Activated CD8-positive, alpha-beta memory T cell treated with anti-CD3 and anti-CD28 coated beads, Interleukin-2, amount 50 U/mL, for 1 hour (primary cell): Measurements from ENCODE around the gene GAL3ST2.
"Not testable (repeated sequence)": the region's sequence is repeated elsewhere in the genome, so short reads cannot be mapped to it uniquely, and the experiment has no call there.

Source experiments
- DNase-seq: peaks from one replicate; pipeline ENCODE4 v3.0.0-alpha.2; 2020; ENCODE audit errors: extremely low read depth

Gene GAL3ST2

DNA sequence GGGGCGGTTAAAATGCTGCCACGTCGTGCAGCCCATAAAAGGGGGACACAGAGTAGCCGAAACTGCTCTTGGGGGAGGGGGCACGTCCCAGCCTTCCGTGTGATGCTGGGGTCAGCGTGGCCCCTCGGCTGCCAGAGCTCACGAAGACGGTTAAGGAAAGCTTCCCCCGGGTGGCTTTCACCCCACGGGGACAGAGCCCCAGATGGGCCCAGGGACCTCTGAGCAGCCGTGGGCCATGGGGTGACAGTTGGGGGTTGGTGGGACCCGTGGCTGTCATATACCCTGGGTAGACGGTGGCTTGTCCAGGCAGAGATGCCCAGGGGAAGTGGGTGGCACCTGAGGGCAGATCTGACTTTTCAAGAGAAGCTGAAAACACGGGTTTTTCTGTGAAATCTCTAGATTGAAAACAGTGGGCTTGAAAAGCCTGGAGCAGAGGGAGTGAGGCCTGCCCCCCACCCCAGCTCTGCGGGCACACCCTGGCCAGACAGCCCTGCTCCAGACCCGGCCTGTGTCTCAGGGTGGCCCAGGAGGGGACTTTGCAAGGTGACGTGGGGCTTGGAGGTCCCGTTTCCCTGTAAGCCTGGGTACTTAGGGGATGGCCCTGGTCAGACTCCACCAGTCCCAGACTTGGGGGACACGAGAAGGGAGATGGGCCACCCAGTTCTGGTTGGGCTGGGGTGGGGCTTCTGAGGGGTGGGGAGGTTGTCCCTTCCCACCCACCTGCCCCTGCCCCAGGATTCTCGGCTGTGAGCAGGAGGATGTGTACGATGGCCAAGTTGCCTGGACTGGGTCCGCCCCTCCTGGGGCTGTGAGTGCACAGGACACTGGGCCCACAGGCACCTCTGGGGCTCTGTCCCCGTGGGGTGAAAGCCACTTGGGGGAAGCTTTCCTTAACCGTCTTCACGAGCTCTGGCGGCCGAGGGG is 33.0 kb downstream of the GAL3ST2 start:
- no peak for DNase-seq

DNA sequence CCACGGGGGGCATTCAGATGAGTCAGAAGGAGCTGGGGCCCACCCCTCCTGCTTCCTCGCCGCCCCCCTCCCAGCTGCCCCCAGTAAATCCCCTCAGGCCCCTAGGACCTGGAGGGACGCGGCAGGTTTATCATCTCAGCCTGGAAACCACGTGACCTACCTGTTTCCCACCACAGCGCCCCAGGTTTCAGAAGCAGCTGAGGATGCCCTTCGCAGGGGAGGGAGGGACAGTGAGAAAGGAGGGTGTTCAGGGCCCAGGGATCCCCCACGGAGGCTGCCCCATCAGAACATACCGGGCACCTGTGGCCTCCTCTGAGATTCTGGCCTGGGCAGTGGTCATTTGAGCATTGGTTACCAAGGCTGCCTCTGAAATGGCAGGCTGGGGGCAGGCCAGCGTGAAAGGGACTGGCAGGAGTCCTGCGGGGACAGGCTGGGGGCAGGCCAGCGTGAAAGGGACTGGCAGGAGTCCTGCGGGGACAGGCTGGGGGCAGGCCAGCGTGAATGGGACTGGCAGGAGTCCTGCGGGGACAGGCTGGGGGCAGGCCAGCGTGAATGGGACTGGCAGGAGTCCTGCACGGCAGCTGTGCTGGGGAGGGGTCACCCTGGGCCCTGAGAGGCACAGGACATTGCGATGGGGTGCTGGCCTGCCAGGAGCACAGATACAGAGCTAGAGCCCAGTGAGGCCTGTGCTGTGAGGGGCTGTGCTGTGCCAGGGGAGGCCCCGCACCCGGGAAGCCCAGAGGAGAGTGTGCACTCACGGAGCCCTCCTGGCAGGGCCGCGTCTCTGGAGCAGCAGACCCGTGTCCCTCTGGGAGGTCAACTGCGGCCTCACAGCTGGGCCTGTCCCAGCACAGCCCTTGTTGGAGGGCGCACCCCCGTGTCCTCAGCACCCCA is 33.9 kb downstream of the GAL3ST2 start:
- no peak for DNase-seq

DNA sequence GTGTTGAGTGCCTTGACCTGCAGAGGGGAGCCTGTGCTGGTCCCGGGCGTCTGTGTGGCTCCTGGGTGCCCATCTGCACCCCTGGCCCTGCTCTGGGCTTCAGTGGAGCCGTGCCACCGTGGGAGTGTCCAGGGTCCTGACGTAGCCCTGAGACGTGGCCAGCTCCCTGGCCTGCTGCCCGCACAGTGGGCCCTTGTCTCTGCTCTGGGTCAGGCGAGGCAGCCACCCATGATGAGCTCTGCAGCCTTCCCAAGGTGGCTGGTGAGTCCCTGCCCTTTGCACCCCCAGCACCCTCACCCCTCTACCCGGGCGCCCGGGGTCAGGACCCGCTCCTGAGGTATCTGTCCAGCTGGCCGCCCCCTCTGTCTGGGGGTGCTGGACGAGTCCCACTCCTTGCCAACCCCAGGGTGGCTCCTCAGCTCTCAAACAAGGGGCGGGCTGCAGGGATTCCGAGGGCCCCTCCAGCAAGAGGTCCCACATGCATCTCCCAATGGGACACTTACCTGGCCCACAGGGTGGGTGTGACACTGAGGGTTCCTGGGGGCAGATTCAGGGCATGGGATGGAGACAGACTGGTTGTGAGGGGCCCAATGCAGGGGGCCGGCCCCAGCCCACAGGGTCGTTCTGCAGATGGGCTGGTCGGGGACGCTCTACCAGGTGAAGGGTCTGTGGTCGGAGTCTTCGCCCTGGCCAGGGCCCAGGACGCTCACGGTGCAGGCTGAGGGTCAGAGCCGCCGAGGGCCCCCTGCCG is 34.8 kb downstream of the GAL3ST2 start:
- DNase-seq: no peak

DNA sequence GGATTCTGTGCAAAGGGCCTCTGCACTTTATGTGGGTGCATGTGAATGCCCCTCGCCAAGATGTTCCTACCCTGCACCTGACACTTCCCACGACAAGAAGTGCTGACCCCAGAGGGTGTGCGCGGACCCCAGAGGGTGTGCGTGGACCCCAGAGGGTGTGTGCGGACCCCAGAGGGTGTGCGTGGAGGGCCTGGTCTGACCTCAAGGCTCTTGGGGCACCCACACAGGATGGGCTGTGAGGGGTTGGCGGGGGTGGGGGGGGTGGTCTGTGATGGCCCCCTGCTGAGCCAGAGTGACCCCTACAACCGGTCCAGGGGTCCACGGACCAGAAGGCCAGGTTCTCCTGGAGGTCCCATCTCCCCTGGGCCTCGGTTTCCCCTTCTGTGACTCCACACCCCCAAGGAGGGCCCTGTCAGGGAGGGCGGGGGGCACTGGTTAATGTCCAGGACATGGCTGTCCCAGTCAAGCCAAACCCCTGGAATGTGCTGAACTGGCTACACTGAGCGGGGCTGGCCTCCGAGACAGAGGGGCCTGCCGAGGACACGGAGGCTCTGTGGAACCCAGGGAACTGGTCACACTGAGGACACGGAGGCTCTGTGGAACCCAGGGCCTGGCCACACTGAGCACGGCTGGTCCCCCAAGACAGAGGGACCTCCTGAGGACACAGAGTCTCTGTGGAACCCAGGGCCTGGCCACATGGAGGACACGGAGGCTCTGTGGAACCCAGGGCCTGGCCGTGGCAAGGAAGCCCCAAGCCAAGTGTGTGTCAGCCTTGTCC is 35.5 kb downstream of the GAL3ST2 start:
- no peak for DNase-seq

DNA sequence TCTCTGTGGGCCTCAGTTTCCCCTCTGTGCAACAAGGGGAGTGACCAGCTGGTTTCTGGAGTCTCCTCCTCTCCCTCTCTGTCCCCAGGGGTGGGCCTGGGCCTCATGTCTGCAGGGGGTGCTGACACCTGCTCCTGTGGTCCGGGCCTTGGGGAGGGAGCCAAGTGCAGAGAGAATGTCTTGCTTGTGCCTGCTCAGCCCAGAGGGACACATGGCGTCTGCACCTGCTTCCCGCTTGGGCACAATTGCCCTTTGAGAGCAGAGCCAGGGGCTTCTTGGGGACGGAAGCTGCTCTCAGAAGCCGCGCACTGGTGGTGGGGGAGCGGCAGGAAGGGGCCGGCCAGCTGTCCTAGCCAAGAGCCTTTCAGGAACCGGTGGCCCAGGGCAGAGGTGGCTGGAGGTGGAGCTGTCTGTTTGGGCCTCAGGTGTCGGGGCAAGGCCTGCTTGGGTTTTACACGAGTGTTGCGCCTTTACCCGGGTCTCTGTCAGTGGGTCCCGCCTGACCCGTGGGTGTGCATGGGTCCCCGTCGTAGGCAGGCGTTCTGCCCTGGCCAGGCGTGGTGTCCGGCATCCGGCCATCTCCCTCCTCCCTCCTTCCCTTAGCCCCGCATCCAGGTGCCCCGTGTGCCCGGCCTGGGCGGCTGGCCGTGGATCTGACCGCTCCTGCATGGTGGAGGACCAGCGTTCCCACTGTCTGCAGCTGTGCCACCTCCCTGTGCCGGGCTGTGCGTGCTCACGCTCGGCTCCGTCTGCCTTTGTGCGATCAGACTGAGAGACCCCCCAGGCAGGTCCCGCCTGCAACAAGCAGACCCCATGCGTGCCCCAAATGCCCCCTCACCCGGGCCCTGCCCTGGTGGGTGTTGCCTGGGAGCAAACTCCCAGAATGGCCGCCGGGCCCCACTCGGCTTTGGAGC is 36.4 kb downstream of the GAL3ST2 start:
- no peak for DNase-seq

DNA sequence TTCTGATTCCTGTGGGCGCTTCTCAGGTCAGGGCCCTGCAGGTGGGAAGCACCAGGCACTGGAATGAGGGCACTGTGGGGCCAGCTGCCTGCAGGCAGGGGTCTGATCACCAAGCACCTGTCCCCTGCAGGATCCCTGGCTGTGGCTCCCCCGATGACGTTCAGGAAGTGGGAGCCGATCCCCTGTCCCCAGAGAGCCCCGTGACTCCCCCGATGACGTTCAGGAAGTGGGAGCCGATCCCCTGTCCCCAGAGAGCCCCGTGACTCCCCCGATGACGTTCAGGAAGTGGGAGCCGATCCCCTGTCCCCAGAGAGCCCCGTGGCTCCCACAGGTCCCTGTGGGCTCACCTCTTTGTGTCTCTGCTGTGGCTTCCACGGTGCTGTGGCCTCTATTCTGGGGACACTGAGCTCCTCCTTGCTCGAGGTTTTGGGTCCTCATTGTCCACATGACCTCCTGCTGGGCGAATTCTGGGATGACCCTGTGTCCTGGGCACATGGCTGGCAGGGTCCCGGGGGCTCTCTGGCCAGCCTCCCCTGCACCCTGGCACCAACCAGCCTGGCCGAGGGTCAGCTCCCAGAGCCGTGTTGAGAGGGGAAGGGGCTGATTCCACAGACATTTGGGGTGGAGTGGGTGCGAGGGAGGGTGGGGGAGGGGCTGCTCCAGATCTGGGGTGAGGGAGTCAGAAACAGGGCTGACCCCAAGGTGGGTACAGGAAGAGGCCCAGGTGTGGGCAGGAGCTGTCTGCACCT is 37.2 kb downstream of the GAL3ST2 start:
- DNase-seq: no peak

DNA sequence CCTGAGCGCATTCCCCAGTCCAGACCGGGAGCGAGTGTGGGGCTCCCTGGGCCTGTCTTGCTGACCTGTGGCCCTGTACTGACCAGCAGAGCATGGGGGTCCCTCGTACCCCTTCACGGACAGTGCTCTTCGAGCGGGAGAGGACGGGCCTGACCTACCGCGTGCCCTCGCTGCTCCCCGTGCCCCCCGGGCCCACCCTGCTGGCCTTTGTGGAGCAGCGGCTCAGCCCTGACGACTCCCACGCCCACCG is 37.7 kb downstream of the GAL3ST2 start:
- no peak for DNase-seq

DNA sequence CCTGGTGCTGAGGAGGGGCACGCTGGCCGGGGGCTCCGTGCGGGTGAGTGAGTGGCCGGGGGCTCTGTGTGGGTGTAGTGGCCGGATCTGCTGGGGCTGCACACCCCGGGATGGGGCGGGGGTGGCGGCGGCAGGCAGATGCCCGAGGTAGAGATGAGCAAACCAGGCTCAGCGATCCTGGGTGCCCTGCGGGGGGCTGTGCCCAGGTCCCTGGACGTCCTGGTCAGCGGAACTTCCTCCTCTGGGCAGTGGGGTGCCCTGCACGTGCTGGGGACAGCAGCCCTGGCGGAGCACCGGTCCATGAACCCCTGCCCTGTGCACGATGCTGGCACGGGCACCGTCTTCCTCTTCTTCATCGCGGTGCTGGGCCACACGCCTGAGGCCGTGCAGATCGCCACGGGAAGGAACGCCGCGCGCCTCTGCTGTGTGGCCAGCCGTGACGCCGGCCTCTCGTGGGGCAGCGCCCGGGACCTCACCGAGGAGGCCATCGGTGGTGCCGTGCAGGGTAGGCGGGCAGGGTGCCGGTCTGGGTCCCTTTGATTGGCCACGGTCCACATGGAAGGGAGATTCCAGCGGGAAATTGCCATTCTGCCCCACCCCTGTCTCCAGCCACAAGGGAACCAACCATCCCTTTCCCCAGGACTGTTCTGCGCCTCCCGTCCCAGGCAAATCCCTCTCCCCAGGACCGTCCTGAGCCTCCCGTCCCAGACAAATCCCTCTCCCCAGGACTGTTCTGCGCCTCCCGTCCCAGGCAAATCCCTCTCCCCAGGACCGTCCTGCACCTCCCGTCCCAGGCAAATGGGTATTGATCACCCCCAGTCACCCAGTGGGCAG is 38.2 kb downstream of the GAL3ST2 start:
- DNase-seq: no peak

DNA sequence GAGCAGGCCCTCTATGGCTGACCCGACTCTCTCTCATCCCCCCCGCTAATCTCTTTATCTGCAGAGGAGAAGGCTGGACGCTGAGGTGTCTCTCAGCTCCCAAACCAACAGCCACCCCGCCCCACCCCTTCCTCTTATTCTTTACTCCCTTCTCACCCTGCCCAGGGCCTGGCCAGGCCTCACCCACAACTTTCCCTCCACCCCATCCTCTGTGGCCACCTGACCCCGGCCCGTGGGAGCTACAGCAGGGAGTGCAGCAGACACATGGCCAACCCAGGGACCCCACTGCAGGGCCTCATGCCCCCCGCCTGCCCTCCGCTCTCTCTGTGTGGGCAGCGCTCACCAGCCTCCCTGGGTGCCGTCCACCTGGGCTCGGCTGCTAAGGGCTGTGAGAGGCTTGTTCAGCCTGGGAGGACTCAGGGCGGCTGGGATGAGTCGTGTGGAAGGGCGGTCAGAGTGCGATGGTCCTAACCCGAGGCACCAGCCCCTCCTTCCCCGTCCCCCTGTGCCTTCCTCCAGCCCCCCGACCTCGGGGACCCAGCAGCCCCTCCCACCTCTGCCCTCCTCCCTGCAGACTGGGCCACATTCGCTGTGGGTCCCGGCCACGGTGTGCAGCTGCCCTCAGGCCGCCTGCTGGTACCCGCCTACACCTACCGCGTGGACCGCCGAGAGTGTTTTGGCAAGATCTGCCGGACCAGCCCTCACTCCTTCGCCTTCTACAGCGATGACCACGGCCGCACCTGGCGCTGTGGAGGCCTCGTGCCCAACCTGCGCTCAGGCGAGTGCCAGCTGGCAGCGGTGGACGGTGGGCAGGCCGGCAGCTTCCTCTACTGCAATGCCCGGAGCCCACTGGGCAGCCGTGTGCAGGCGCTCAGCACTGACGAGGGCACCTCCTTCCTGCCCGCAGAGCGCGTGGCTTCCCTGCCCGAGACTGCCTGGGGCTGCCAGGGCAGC is 39.1 kb downstream of the GAL3ST2 start:
- DNase-seq: no peak

DNA sequence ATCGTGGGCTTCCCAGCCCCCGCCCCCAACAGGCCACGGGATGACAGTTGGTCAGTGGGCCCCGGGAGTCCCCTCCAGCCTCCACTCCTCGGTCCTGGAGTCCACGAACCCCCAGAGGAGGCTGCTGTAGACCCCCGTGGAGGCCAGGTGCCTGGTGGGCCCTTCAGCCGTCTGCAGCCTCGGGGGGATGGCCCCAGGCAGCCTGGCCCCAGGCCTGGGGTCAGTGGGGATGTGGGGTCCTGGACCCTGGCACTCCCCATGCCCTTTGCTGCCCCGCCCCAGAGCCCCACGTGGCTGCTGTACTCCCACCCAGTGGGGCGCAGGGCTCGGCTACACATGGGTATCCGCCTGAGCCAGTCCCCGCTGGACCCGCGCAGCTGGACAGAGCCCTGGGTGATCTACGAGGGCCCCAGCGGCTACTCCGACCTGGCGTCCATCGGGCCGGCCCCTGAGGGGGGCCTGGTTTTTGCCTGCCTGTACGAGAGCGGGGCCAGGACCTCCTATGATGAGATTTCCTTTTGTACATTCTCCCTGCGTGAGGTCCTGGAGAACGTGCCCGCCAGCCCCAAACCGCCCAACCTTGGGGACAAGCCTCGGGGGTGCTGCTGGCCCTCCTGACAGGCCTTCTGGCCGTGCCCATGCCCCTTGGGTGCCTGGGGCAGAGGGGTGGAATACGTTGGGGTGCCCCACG is 40.0 kb downstream of the GAL3ST2 start:
- DNase-seq: no peak

DNA sequence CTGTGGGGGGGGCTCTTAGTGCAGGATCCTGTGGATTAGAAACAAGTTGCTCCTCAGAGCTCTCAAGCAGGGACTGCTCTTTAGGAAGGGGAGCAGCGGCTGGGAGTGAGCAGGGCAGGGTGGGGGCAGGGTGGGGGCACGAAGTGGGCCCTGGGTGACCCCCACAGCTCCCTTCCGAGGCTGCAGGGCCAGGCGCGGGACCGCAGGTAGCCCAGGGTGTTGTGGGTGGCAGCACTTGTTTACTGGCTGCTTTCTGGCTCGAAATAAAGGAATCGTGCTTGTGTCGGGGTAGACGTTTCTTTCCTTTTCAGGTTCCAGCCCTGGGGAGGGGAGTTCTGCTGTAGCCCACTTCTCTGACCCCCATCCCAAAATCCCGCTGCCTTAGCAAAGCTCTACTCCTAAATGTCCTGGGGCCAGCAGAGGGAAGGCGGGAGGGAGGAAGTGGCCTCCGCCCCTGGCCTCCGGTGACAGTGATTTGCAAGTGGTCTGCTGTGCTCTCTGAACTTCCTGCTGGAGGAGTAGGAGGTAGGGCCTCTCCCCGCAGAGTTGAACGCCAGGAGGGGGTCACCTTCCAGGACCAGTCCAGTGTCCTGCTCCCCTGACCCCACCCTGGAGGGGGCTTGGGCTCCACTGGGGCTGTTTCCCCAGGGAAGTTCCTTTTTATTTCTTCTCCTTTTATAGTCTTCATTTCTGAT is 40.7 kb downstream of the GAL3ST2 start:
- no peak for DNase-seq

DNA sequence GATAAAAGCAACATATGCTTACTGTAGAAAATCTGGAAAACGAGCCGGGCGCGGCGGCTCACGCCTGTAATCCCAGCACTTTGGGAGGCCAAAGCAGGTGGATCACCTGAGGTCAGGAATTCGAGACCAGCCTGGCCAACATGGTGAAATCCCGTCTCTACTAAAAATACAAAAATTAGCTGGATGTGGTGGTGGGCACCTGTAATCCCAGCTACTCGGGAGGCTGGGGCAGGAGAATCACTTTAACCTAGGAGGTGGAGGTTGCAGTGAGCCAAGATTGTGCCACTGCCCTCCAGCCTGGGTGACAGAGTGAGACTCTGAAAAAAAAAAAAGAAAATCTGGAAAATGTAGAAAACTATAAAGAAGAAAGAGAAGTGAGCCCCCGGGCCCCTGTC is 41.2 kb downstream of the GAL3ST2 start:
- not testable (repeated sequence) for DNase-seq

DNA sequence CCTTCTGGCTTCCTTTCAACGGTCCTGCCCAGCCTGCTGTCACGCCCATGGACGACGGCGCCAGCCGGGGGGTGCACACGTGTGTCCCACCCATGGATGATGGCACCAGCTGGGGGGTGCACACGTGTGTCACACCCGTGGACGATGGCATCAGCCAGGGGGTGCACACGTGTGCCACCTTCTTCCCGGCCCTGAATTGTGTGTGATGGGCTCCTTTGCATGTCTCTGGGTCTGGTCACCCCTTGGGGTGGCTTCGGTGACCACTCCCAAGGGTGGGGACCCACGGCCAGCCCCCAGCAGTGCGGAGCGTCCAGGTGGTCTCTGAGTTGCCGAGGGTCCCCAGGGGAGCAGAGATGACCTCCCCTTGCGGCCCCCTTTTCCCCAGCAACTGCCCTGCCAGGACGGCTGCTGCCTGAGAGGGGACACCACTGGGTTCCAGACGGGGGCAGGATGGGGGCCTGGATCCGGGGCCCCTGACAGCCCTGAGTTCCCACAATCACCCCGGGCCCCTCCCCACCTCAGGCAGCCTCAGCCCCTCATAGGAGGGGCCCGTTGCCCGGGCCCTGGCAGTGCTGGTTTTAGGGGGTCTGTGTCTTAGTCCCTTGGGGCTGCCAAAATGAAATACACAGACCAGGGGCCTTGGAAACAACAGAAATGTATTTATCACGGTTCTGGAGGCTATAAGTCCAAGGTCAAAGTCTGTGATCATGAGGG is 41.8 kb downstream of the GAL3ST2 start:
- no peak for DNase-seq

DNA sequence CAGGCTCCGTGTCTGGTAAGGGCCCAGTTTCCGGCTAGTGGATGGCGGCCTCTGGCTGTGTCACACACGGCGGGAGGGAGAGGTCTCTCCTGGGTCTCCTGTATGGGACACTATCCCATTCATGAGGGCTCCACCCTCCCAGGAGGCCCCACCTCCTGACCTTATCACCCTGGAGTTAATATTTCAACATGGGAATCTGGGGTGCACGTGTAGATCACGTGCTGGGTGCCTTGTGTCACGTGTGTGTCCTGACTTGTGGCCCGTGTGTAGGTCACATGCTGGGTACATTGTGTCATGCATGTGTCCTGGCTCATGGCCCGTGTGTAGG is 42.3 kb downstream of the GAL3ST2 start:
- no peak for DNase-seq

DNA sequence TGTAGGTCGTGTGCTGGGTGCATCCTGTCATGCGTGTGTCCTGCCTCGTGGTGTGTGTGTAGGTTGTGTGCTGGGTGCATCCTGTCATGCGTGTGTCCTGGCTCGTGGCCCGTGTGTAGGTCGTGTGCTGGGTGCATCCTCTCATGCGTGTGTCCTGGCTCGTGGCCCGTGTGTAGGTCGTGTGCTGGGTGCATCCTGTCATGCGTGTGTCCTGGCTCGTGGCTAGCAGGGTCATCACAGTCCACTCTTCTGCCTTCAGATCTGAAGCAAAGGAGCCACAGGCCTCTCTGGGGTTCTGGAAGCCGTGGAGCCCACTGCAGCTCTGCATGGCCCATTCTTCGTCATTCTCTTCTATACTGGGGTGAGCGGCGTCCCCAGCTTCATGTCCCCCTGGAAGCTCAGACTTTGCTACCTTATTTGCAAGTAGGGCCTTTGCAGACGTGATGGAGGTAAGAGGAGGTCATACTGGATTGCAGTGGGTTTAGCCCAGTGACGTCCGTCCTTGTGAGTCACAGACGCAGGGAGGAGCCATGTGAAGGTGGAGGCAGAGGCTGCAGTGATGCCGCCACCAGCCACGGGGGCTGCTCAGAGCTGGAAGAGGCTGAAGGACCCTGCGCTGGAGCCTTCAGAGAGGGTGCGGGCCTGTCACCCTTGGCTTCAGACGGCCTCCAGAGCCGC is 43.5 kb downstream of the GAL3ST2 start:
- not testable (repeated sequence) for DNase-seq
